HEK293 (cell line): ENCODE results near the gene DMD.

Experiments used
- CTCF ChIA-PET: fragments of 350-600 bp; formaldehyde crosslinking; extraction: SDS; loops from one replicate; lab custom pipeline; 2021; ENCODE audit warnings: antibody characterized with exemption; lab: Yijun Ruan, JAX
- POLR2A ChIA-PET: fragments of 300-600 bp; formaldehyde crosslinking; extraction: SDS; loops from one replicate; lab custom pipeline; 2020; ENCODE audit warnings: antibody characterized with exemption, inconsistent platforms; lab: Yijun Ruan, JAX
- H3K27ac ChIP-seq: fragments of 200-500 bp; sonication (Bioruptor generic); 2 replicates; pipeline ENCODE4 v1.5.1; 2014; ENCODE audit warnings: low read depth, low read length, control low read depth, inconsistent platforms; ENCODE audit errors: extremely low read depth
- H3K36me3 ChIP-seq, 2 experiments: fragments of 200-500 bp in 1 of 2; sonication (Bioruptor generic) in 1 of 2; 1 replicate in 1 of 2; 2 replicates in 1 of 2; pipeline ENCODE4 v1.5.1; 2014 to 2017; ENCODE audit warnings: inconsistent platforms in 2 of 2, low read length in 2 of 2; ENCODE audit not compliant: control insufficient read depth in 2 of 2, insufficient read depth in 1 of 2
- H3K4me1 ChIP-seq: fragments of 200-500 bp; sonication (Bioruptor generic); 2 replicates; pipeline ENCODE4 v1.5.1; 2014; ENCODE audit warnings: mild to moderate bottlenecking, low read length, inconsistent platforms; ENCODE audit not compliant: control insufficient read depth, insufficient read depth
- H3K4me3 ChIP-seq: 2 replicates; pipeline ENCODE4 v1.5.1; 2011; ENCODE audit warnings: low read depth, mild to moderate bottlenecking, control low read depth, low read length, moderate library complexity
- H3K9me3 ChIP-seq: fragments of 200-500 bp; sonication (Bioruptor generic); 2 replicates; pipeline ENCODE4 v1.5.1; 2014; ENCODE audit warnings: low read depth, low read length, inconsistent platforms; ENCODE audit not compliant: control insufficient read depth, insufficient read depth
- ELK4 ChIP-seq: IDR thresholded peaks from 2 replicates; pipeline ENCODE4 v1.6.1; 2011; ENCODE audit warnings: mild to moderate bottlenecking, low read depth, low read length, borderline replicate concordance
- FEZF1 ChIP-seq: fragments of 450-650 bp; formaldehyde crosslinking; IDR thresholded peaks from 2 replicates; pipeline ENCODE4 v1.5.1; 2016; ENCODE audit warnings: missing biosample characterization, missing genetic modification characterization
- PBX3 ChIP-seq: sonication (generic); formaldehyde crosslinking; IDR thresholded peaks from 2 replicates; pipeline ENCODE4 v1.8.1; 2022; ENCODE audit warnings: mild to moderate bottlenecking, moderate library complexity, missing genetic modification reagents
- PRDM6 ChIP-seq: fragments of 450-650 bp; formaldehyde crosslinking; IDR thresholded peaks from 2 replicates; pipeline ENCODE4 v1.5.1; 2017; ENCODE audit warnings: missing biosample characterization, missing genetic modification characterization
- SP3 ChIP-seq: fragments of 450-650 bp; formaldehyde crosslinking; IDR thresholded peaks from 2 replicates; pipeline ENCODE4 v1.5.1; 2016; ENCODE audit warnings: missing biosample characterization, missing genetic modification characterization
- YY2 ChIP-seq: fragments of 450-650 bp; formaldehyde crosslinking; IDR thresholded peaks from 2 replicates; pipeline ENCODE4 v1.5.1; 2016; ENCODE audit warnings: missing biosample characterization, missing genetic modification characterization
- ZBTB7A ChIP-seq: fragments of 450-650 bp; formaldehyde crosslinking; IDR thresholded peaks from 2 replicates; pipeline ENCODE4 v1.5.1; 2016; ENCODE audit warnings: low read depth, missing biosample characterization, missing genetic modification characterization
- ZNF114 ChIP-seq: fragments of 450-650 bp; formaldehyde crosslinking; IDR thresholded peaks from 2 replicates; pipeline ENCODE4 v1.5.0; 2017; ENCODE audit warnings: missing biosample characterization, missing genetic modification characterization
- ZNF132 ChIP-seq: fragments of 450-650 bp; formaldehyde crosslinking; IDR thresholded peaks from 2 replicates; pipeline ENCODE4 v1.5.1; 2017; ENCODE audit warnings: missing biosample characterization, missing genetic modification characterization, borderline replicate concordance
- ZNF302 ChIP-seq: fragments of 450-650 bp; formaldehyde crosslinking; IDR thresholded peaks from 2 replicates; pipeline ENCODE4 v1.5.1; 2016; ENCODE audit warnings: missing biosample characterization, missing genetic modification characterization, low read depth
- ZNF416 ChIP-seq: fragments of 450-650 bp; formaldehyde crosslinking; IDR thresholded peaks from 2 replicates; pipeline ENCODE4 v1.5.1; 2016; ENCODE audit warnings: missing biosample characterization, missing genetic modification characterization
- ZNF473 ChIP-seq: fragments of 450-650 bp; formaldehyde crosslinking; IDR thresholded peaks from 2 replicates; pipeline ENCODE4 v1.5.1; 2017; ENCODE audit warnings: missing biosample characterization, missing genetic modification characterization
- ZNF501 ChIP-seq: fragments of 450-650 bp; formaldehyde crosslinking; IDR thresholded peaks from 2 replicates; pipeline ENCODE4 v1.5.1; 2016; ENCODE audit warnings: missing biosample characterization, missing genetic modification characterization
- ZNF514 ChIP-seq: fragments of 450-650 bp; formaldehyde crosslinking; IDR thresholded peaks from 2 replicates; pipeline ENCODE4 v1.5.1; 2016; ENCODE audit warnings: missing biosample characterization, missing genetic modification characterization
- ZNF544 ChIP-seq: fragments of 450-650 bp; formaldehyde crosslinking; IDR thresholded peaks from 2 replicates; pipeline ENCODE4 v1.5.0; 2017; ENCODE audit warnings: missing biosample characterization, missing genetic modification characterization
- ZNF558 ChIP-seq: fragments of 450-650 bp; formaldehyde crosslinking; IDR thresholded peaks from 2 replicates; pipeline ENCODE4 v1.5.1; 2016; ENCODE audit warnings: missing biosample characterization, missing genetic modification characterization
- ZNF585B ChIP-seq: fragments of 450-650 bp; formaldehyde crosslinking; IDR thresholded peaks from 2 replicates; pipeline ENCODE4 v1.5.1; 2016; ENCODE audit warnings: missing biosample characterization, missing genetic modification characterization
- ZNF626 ChIP-seq: fragments of 450-650 bp; sonication (Bioruptor Pico); formaldehyde crosslinking; IDR thresholded peaks from 2 replicates; pipeline ENCODE4 v1.5.1; 2018; ENCODE audit warnings: missing biosample characterization, missing genetic modification characterization, inconsistent platforms
- ZNF692 ChIP-seq: fragments of 450-650 bp; formaldehyde crosslinking; IDR thresholded peaks from 2 replicates; pipeline ENCODE4 v1.5.1; 2016; ENCODE audit warnings: missing biosample characterization, missing genetic modification characterization
- ZNF704 ChIP-seq: fragments of 450-650 bp; formaldehyde crosslinking; IDR thresholded peaks from 2 replicates; pipeline ENCODE4 v1.5.1; 2016; ENCODE audit warnings: missing biosample characterization, missing genetic modification characterization
- ZNF747 ChIP-seq: fragments of 450-650 bp; formaldehyde crosslinking; IDR thresholded peaks from 2 replicates; pipeline ENCODE4 v1.5.1; 2016; ENCODE audit warnings: missing biosample characterization, missing genetic modification characterization
- ZNF777 ChIP-seq: fragments of 450-650 bp; formaldehyde crosslinking; IDR thresholded peaks from 2 replicates; pipeline ENCODE4 v1.5.1; 2017; ENCODE audit warnings: missing biosample characterization, missing genetic modification characterization, borderline replicate concordance
- ZNF791 ChIP-seq: fragments of 450-650 bp; formaldehyde crosslinking; IDR thresholded peaks from 2 replicates; pipeline ENCODE4 v1.5.1; 2016; ENCODE audit warnings: missing biosample characterization, missing genetic modification characterization
- ZSCAN30 ChIP-seq: fragments of 450-650 bp; IDR thresholded peaks from 2 replicates; pipeline ENCODE4 v1.5.1; 2018; ENCODE audit warnings: missing biosample characterization, mild to moderate bottlenecking, missing genetic modification characterization, moderate library complexity

DMD gene

GRCh38 chrX:31181377-31182000 is 2029.9 kb downstream of the DMD start (continued):
- no peak for TF ChIP-seq ZNF114 (tag by site-specific recombination)

GRCh38 chrX:31179203-31179602 is 2032.1 kb downstream of the DMD start:
- TF ChIP-seq ZNF558: no peak
- no peak for TF ChIP-seq PBX3 (CRISPR knock-in tag)
- H3K4me3 ChIP-seq: no peak overlapping the region
- H3K9me3 ChIP-seq: no peaks in the 10 kb centered on the region
- no peaks in the 10 kb centered on the region for H3K4me1 ChIP-seq
- ChIA-PET CTCF (no interaction called here), POLR2A (no interaction called here)
- H3K36me3 ChIP-seq: peaks cover 11 to 39% of the 10 kb centered on the region in 2 experiments
- H3K27ac ChIP-seq: no peak overlapping the region

GRCh38 chrX:31178769-31179125 is 2032.6 kb downstream of the DMD start:
- Histone ChIP-seq H3K36me3 (peaks cover 11 to 39% of the 10 kb centered on the region in 2 experiments), H3K4me1 (no peaks in the 10 kb centered on the region), H3K9me3 (no peaks in the 10 kb centered on the region), H3K27ac (no peak overlapping the region), H3K4me3 (no peak overlapping the region)
- TF ChIP-seq ZNF473 (no peak), ZBTB7A (tag by site-specific recombination) (no peak), ZNF302 (tag by site-specific recombination) (no peak), ELK4 (no peak), ZNF626 (no peak), ZNF501 (tag by site-specific recombination) (no peak), ZNF791 (no peak), SP3 (tag by site-specific recombination) (no peak), ZNF416 (no peak)
- CTCF ChIA-PET: no interaction called here
- POLR2A ChIA-PET: no interaction called here

- ChIA-PET CTCF (interaction anchor here (0.6 kb wide), 1 partner anchor 445 kb away, joined by 3 read pairs; no protein-coding TSS in a partner anchor), POLR2A (no interaction called here)
- H3K9me3 ChIP-seq: no peaks in the 10 kb centered on the region
- no peak overlapping the region for H3K4me3 ChIP-seq
- no peak overlapping the region for H3K27ac ChIP-seq
- H3K36me3 ChIP-seq: peaks cover 11 to 39% of the 10 kb centered on the region in 2 experiments; a peak in 2 of 3 replicates
- no peaks in the 10 kb centered on the region for H3K4me1 ChIP-seq
- TF ChIP-seq YY2 (tag by site-specific recombination) (no peak), PRDM6 (tag by site-specific recombination) (no peak), ZNF544 (tag by site-specific recombination) (no peak), ZNF747 (tag by site-specific recombination) (no peak), ZNF777 (tag by site-specific recombination) (no peak), ZNF704 (tag by site-specific recombination) (no peak), ZNF132 (no peak), ZNF514 (tag by site-specific recombination) (no peak), ZNF791 (no peak), FEZF1 (no peak), ZNF692 (tag by site-specific recombination) (no peak), ZNF585B (tag by site-specific recombination) (no peak), ZSCAN30 (tag by site-specific recombination) (no peak)
These were observed 2033.1 kb downstream of the DMD start for GRCh38 chrX:31178064-31178768.
